ENCODE results near the gene SENP5.

The SENP5 gene

GRCh38 chr3:196920733-196921132, 53.0 kb downstream of the SENP5 start:
- H3K36me3 ChIP-seq (ENCODE audit: control insufficient read depth in 1 of 2, insufficient read depth in 2 of 2, low read length in 2 of 2) = peaks cover 8% of the 10 kb centered on the region in 2 donors

GRCh38 chr3:196927571-196928453, 60.1 kb downstream of the SENP5 start:
- Histone ChIP-seq H3K4me3 (ENCODE audit: low read depth in 1 of 2, low read length in 2 of 2) (no peak overlapping the region), H3K27me3 (ENCODE audit: low read depth, low read length) (no peaks in the 10 kb centered on the region), H3K4me1 (ENCODE audit: control insufficient read depth in 1 of 2, insufficient read depth in 2 of 2, low read length in 2 of 2) (no peaks in the 10 kb centered on the region), H3K36me3 (ENCODE audit: control insufficient read depth in 1 of 2, insufficient read depth in 2 of 2, low read length in 2 of 2) (peaks cover 36 to 47% of the 10 kb centered on the region in 2 donors), H3K9me3 (ENCODE audit: control insufficient read depth in 1 of 2, low read length in 2 of 2) (no peaks in the 10 kb centered on the region), H3K27ac (ENCODE audit: low read length) (no peak overlapping the region)

More at GRCh38 chr3:196920733-196921132, 53.0 kb downstream of the SENP5 start:
- H3K27ac ChIP-seq (ENCODE audit: low read length) = no peak overlapping the region
- no peaks in the 10 kb centered on the region for H3K4me1 ChIP-seq (ENCODE audit: control insufficient read depth in 1 of 2, insufficient read depth in 2 of 2, low read length in 2 of 2)
- no peak overlapping the region for H3K4me3 ChIP-seq (ENCODE audit: low read depth in 1 of 2, low read length in 2 of 2)
- H3K27me3 ChIP-seq (ENCODE audit: low read depth, low read length) = no peaks in the 10 kb centered on the region
- H3K9me3 ChIP-seq (ENCODE audit: control insufficient read depth in 1 of 2, low read length in 2 of 2) = no peaks in the 10 kb centered on the region

DNA sequence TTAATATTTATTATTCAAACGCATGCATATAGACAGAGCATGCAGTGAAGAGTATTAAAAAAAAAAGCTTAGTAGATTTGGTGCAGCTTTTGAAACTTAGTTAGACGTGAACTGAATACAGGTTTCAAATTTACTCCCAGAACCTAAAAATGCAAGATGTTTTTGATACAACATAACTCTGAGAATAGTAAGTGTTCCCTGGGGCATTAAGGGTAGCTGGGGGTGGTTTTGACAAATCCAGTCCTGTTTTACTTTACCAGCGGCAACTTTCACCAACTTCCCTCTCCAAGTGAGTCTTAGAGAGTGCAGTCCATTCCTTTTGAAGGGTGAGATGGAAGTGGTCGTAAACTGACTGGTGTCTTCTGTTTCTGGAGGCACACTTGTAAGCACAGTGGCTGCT, 63.4 kb downstream of the SENP5 start:
- no peaks in the 10 kb centered on the region for H3K4me1 ChIP-seq (ENCODE audit: control insufficient read depth in 1 of 2, insufficient read depth in 2 of 2, low read length in 2 of 2)
- H3K4me3 ChIP-seq (ENCODE audit: low read depth in 1 of 2, low read length in 2 of 2) = no peak overlapping the region
- peaks cover 55 to 72% of the 10 kb centered on the region in 2 donors for H3K36me3 ChIP-seq (ENCODE audit: control insufficient read depth in 1 of 2, insufficient read depth in 2 of 2, low read length in 2 of 2)
- H3K27me3 ChIP-seq (ENCODE audit: low read depth, low read length) = no peaks in the 10 kb centered on the region
- no peaks in the 10 kb centered on the region for H3K9me3 ChIP-seq (ENCODE audit: control insufficient read depth in 1 of 2, low read length in 2 of 2)
- no peak overlapping the region for H3K27ac ChIP-seq (ENCODE audit: low read length)

DNA sequence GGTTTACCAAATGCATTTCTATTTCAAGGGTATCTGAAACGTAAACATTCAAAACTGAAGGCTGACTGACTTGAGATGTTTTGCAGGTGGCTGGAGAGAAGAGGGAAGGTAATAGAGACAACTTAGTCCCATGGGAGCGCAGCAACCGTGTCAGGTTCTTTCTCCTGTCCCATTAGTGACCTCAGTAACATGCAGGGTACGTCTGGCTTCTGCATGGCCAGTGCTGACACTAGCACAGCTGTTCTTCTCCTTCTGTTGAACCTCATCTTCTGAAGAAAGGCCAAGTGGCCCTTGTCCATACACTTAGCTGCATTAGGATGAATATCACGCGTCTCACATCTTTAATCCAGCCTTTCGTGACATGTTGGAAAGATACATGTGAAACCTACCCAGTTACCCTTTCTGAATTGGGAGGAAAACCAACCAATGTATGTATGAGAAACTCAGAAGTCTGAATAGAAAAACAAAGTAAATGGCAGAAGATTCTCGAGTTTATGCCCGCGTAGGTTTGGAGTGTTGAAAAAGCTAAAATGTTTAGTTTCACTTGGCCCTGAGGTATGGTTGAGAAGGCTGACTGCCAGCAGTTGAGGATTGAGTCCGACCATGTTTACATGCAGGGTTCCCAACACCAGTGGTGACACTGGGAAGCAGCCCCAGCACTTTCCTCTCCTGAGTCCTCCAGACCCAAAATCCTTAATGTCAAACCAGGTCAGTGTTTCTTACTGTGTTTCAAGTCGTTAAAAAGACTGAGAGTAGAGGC, 64.3 kb downstream of the SENP5 start:
- H3K4me3 ChIP-seq (ENCODE audit: low read depth in 1 of 2, low read length in 2 of 2) = no peak overlapping the region
- no peaks in the 10 kb centered on the region for H3K27me3 ChIP-seq (ENCODE audit: low read depth, low read length)
- no peak overlapping the region for H3K27ac ChIP-seq (ENCODE audit: low read length)
- H3K4me1 ChIP-seq (ENCODE audit: control insufficient read depth in 1 of 2, insufficient read depth in 2 of 2, low read length in 2 of 2) = no peaks in the 10 kb centered on the region
- H3K36me3 ChIP-seq (ENCODE audit: control insufficient read depth in 1 of 2, insufficient read depth in 2 of 2, low read length in 2 of 2) = peaks cover 63 to 76% of the 10 kb centered on the region in 2 donors
- no peaks in the 10 kb centered on the region for H3K9me3 ChIP-seq (ENCODE audit: control insufficient read depth in 1 of 2, low read length in 2 of 2)

DNA sequence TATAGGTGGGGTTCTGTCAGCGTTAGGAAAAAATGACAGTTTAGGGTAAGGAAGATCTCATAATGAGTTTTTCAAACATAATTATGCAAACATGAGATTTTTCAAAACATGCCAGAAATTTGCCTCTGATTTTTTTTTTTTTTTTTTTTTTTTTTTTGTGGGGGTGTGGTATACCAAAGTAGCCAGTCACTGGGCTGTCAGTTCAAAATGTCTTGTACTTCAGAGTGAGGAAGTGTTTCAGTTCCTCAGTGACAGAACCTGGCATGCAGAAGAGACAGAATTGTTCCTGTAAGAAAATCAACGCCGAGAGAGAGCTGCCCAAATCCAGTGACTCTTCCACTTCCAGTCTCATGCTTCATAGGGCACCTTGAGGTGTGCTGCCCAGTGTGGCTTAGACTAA, 64.9 kb downstream of the SENP5 start:
- Histone ChIP-seq H3K27me3 (ENCODE audit: low read depth, low read length) (no peaks in the 10 kb centered on the region), H3K27ac (ENCODE audit: low read length) (no peak overlapping the region), H3K36me3 (ENCODE audit: control insufficient read depth in 1 of 2, insufficient read depth in 2 of 2, low read length in 2 of 2) (peaks cover 68 to 82% of the 10 kb centered on the region in 2 donors), H3K4me1 (ENCODE audit: control insufficient read depth in 1 of 2, insufficient read depth in 2 of 2, low read length in 2 of 2) (no peaks in the 10 kb centered on the region), H3K4me3 (ENCODE audit: low read depth in 1 of 2, low read length in 2 of 2) (no peak overlapping the region), H3K9me3 (ENCODE audit: control insufficient read depth in 1 of 2, low read length in 2 of 2) (no peaks in the 10 kb centered on the region)

DNA sequence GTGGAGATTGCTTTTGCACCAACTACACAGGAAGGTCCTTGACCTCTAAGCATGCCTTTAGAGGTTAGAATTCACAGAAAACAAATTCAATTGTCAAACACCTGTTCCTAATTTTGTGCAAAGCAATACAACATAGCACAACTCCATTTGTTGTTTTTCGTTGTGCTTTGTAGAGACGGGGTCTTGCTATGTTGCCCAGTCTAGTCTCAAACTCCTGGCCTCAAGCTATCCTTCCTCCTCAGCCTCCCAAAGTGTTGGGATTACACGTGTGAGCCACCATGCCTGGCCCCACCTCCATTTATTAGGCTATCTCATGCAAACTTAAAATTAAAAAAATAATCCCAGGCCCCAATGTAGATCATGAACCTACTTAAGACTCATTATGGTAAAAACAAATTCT, 68.6 kb downstream of the SENP5 start:
- peaks cover 0 to 11% of the 10 kb centered on the region in 2 donors for H3K4me1 ChIP-seq (ENCODE audit: control insufficient read depth in 1 of 2, insufficient read depth in 2 of 2, low read length in 2 of 2)
- no peak overlapping the region for H3K4me3 ChIP-seq (ENCODE audit: low read depth in 1 of 2, low read length in 2 of 2)
- H3K27me3 ChIP-seq (ENCODE audit: low read depth, low read length) = no peaks in the 10 kb centered on the region
- peaks cover 68% of the 10 kb centered on the region in 2 donors for H3K36me3 ChIP-seq (ENCODE audit: control insufficient read depth in 1 of 2, insufficient read depth in 2 of 2, low read length in 2 of 2)
- H3K27ac ChIP-seq (ENCODE audit: low read length) = no peak overlapping the region
- no peaks in the 10 kb centered on the region for H3K9me3 ChIP-seq (ENCODE audit: control insufficient read depth in 1 of 2, low read length in 2 of 2)

DNA sequence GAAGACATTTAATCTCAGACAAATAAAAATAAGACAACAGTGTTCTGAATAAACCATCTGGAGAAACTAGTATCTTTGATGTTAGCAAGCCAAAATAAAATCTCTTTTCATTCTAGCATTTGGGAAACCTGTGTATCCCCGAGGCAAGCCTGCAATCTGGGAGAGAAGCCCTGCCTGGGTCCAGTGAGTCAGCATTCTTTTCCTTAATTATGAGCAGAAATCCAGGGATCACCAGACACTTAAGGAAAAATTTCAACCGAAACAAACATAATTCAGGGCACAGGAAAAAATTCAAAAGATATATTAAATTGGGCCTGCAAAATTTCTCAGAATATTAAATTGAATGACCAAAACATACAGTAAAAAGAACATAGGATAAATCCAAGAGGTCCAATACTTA, 70.4 kb downstream of the SENP5 start:
- H3K4me1 ChIP-seq (ENCODE audit: control insufficient read depth in 1 of 2, insufficient read depth in 2 of 2, low read length in 2 of 2) = peaks cover under 1 to 17% of the 10 kb centered on the region in 2 donors
- no peaks in the 10 kb centered on the region for H3K9me3 ChIP-seq (ENCODE audit: control insufficient read depth in 1 of 2, low read length in 2 of 2)
- H3K27me3 ChIP-seq (ENCODE audit: low read depth, low read length) = no peaks in the 10 kb centered on the region
- no peak overlapping the region for H3K4me3 ChIP-seq (ENCODE audit: low read depth in 1 of 2, low read length in 2 of 2)
- H3K36me3 ChIP-seq (ENCODE audit: control insufficient read depth in 1 of 2, insufficient read depth in 2 of 2, low read length in 2 of 2) = peaks cover 59 to 64% of the 10 kb centered on the region in 2 donors
- no peak overlapping the region for H3K27ac ChIP-seq (ENCODE audit: low read length)

GRCh38 chr3:196938576-196938975, 70.9 kb downstream of the SENP5 start:
- peaks cover 5 to 22% of the 10 kb centered on the region in 2 donors for H3K4me1 ChIP-seq (ENCODE audit: control insufficient read depth in 1 of 2, insufficient read depth in 2 of 2, low read length in 2 of 2)

GRCh38 chr3:196941729-196942225, 74.1 kb downstream of the SENP5 start:
- Histone ChIP-seq H3K4me1 (ENCODE audit: control insufficient read depth in 1 of 2, insufficient read depth in 2 of 2, low read length in 2 of 2) (peaks cover 8 to 25% of the 10 kb centered on the region in 2 donors), H3K4me3 (ENCODE audit: low read depth in 1 of 2, low read length in 2 of 2) (peak overlapping the region; percentile 99), H3K27ac (ENCODE audit: low read length) (peak overlapping the region; percentile 94), H3K36me3 (ENCODE audit: control insufficient read depth in 1 of 2, insufficient read depth in 2 of 2, low read length in 2 of 2) (peaks cover 26 to 37% of the 10 kb centered on the region in 2 donors), H3K27me3 (ENCODE audit: low read depth, low read length) (no peaks in the 10 kb centered on the region), H3K9me3 (ENCODE audit: control insufficient read depth in 1 of 2, low read length in 2 of 2) (no peaks in the 10 kb centered on the region)

More at GRCh38 chr3:196938576-196938975, 70.9 kb downstream of the SENP5 start:
- peaks cover 56 to 61% of the 10 kb centered on the region in 2 donors for H3K36me3 ChIP-seq (ENCODE audit: control insufficient read depth in 1 of 2, insufficient read depth in 2 of 2, low read length in 2 of 2)
- no peaks in the 10 kb centered on the region for H3K27me3 ChIP-seq (ENCODE audit: low read depth, low read length)
- no peak overlapping the region for H3K4me3 ChIP-seq (ENCODE audit: low read depth in 1 of 2, low read length in 2 of 2)
- no peak overlapping the region for H3K27ac ChIP-seq (ENCODE audit: low read length)
- H3K9me3 ChIP-seq (ENCODE audit: control insufficient read depth in 1 of 2, low read length in 2 of 2) = no peaks in the 10 kb centered on the region

- Histone ChIP-seq H3K4me3 (ENCODE audit: low read depth in 1 of 2, low read length in 2 of 2) (peak within 1 kb of the TSS; percentile 99), H3K4me1 (ENCODE audit: control insufficient read depth in 1 of 2, insufficient read depth in 2 of 2, low read length in 2 of 2) (peaks cover 8 to 25% of the 10 kb centered on the region in 2 donors), H3K36me3 (ENCODE audit: control insufficient read depth in 1 of 2, insufficient read depth in 2 of 2, low read length in 2 of 2) (peaks cover 20 to 31% of the 10 kb centered on the region in 2 donors), H3K9me3 (ENCODE audit: control insufficient read depth in 1 of 2, low read length in 2 of 2) (no peaks in the 10 kb centered on the region), H3K27me3 (ENCODE audit: low read depth, low read length) (no peaks in the 10 kb centered on the region), H3K27ac (ENCODE audit: low read length) (peak within 1 kb of the TSS; percentile 94)
Measured at GRCh38 chr3:196942226-196942914, 74.7 kb downstream of the SENP5 start, which contains the start of gene NCBP2. TSS of gene NCBP2 (minus strand) at chr3:196942528. CDS start at chr3:196942503, 25 bp downstream.
